Measurements from ENCODE around the gene MRPL21.

MRPL21 gene

DNA sequence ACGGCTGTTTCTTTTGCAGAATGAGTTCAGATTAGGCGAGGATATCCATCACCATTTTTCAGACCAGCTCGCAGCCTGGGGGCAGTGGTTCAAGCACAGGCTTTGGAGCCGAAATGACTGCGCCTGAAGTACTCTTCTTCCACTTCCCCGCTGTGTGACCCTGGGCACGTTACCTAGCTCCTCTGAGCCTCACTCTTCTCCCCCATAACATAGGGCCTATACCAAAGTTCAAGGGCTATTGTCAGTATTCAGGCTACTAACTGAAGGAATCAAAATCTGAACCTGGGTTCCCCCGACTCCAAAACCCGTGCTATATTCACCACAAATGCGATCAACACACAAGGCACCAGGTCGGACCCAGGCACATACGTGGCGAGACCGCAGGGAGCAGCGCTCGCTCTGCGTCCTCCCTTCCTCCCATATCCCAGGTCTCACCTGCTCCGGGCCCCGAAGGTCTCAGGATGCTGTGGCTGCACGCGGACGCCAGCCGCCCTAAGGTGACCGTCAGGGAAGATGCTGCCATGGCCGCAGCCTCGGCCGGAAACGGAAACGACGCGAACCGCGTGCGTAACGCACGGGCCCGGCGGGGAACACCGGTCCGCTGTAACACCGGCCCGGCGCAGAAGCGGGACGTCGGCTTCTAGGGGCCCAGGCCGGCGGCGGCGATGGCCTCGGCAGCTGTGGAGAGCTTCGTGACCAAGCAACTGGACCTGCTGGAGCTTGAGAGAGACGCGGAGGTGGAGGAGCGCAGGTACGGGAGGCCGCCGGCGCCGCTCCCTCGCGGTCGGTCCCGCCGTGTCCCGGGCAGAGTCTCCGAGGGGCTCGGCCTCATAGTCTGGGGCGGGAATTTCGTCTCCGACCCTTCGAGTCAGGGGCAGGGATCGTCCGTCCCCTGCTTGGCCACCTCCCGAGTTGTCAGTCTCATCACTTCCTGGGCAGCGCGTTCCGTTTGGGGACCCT, at the start of gene MRPL21, which contains the start of gene IGHMBP2:
TSS of gene MRPL21 (minus strand) at position 545 of the 960 bp plus-strand sequence. CDS start at position 523, 22 bp downstream.
TSS of gene IGHMBP2 (plus strand) at position 604 of the 960 bp plus-strand sequence. CDS start at position 666, 62 bp downstream.
- peak; percentile 70 to 94 for DNase-seq

- DNase-seq: no peak
Measured at GRCh38 chr11:68950762-68951161, 47.1 kb upstream of the MRPL21 start.

DNA sequence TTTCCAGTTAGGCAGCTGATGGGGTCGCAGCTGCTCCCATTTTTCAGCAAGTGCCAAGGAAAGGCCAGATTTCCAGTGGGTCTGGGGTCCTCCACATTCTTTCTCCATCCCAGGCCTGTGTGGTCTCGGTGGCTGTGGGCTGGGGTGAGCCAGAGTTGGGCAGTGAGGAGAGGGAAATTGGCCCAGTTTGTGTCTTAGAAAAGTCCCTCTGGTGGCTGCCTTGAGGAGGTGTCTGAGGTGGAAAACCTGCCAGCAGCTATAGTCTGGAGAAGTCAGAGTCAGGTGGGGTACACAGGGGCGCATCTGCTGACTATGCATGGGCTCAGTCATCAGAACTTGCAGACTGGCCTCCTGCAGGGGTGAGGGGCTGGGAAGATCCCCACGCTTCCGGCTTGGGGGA, 46.6 kb upstream of the MRPL21 start:
- peak in 1 of 2 donors; percentile 6 for DNase-seq

DNA sequence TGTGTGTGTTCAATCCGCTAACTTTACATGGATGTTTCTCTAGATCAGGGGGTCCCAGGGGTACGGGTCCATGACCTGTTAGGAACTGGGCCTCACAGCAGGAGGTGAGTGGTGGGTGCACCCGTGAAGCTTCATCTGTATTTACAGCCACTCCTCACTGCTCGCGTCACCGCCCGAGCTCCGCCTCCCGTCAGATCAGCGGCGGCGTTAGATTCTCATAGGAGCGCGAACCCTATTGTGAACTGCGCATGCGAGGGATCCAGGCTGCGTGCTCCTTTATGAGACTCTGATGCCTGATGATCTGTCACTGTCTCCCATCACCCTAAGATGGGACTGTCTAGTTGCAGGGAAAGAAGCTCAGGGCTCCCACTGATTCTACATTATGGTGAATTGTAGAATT, 45.3 kb upstream of the MRPL21 start:
- no peak for DNase-seq

DNA sequence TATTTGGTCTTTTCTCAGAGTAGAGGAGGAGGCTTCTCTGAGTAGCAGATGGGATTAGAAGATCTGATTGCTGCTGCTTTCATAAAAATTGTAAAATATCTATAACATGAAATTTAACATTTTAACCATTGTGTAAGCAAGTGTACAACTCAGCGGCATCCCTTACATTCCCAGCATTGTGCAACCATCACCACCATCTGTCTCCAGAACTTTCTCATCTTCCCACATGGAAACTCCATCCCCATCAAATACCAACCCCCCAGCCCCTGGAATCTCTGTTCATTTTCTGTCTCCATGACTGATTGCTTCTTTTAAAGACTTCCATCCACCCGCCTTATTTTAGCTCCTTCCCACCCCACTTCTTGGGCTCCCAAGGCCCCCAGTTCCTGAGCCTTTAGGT, 44.9 kb upstream of the MRPL21 start:
- no peak for DNase-seq

DNA sequence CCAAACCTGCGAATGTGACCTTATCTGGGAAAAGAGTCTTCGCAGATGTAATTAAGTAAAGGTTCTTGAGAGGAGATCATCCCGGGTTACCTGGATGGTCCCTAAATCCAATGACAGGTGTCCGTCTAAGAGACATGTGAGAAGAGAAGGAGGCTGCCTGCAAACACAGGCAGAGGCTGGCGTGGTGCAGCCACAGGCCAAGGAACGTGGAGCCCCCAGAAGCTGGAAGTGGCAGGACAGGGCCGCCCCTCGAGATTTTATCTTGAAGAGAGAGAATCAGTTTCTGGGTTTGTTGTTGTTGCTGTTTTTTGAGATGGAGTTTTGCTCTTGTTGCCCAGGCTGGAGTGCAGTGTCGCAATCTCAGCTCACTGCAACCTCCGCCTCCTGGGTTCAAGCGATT, 43.5 kb upstream of the MRPL21 start:
- no peak for DNase-seq

DNA sequence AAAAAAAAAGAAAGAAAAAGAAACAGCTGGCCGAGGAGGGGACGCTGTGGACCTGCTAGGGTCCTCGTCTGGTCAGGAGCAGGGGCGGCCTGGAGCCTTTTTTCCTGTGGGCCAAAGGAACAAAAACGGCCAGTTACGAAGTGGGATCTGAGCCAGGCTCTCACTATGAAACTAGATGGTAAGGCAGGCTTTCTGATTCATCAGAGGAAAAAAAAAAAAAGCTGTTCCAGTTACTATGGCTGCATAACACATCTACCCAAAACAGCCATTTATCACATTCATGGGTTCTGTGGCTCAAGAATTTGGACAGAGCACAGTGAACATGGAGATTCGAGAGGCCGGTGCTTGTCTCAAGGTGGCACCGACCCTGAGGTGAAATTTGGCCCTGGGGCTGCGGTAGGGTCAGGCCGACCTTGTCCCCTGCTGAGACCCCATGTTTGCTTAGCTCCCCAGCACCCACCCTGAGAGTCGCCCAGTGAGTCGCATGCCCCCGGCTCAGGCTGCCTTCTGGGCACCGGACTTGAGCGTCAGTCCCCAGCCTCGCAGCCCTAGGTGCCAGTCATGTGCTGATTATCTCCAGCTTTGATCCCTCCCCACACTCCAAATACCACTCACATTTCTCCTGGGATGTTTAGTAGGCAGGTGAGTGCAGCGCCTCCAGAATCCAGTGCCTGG, 42.9 kb upstream of the MRPL21 start:
- no peak for DNase-seq

DNA sequence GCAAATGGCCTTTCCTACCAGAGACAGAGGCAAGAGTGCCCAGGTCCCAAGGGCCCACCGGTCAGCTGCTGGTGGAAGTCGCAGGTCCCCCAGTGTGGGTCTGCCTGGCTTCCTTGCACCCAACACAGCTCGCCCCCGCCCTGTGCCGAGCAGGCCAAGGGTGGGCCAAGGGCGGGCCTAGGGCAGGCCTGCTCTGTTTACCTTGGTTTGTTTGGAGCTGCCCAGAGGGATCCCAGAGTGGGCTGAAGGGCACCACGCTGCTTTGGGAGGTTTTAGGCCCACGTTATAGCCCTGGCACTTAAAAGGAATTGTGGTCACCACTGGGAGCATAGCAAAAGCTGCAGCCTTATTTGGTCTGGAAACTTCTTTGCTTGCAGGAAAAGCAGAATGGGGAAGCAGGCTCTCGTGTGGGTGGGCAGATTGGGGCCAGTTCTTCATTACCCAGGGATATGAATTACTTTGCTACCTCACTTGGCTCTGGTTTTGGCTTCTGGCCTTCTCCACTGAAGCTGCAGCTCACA, 39.2 kb upstream of the MRPL21 start:
- peak; percentile 67 to 71 for DNase-seq

DNA sequence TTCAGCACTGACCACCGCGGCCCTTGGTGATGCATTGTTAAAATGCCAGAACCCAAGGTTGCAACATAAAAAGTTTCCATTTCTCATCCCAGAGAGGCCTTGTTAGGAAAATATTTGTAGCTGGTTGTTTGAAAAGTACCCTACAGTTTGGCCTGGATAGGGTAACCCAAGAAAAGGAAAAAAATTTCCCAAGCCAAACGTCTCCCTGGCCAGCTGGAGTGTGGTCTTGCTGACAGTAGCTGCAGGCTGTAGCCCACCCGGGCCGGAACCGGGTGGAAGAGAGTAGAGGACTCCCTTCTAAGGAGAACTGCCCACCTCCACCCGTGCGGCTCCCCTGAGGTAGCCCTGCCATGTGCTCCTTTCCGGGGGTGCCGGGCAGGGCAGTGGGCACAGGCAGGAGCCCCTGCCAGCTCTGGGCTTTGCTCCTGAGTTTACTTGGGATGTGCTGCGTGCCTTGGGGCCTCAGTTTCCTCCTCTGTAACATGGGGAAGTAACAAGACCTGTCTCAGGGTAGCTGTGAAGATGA, 38.5 kb upstream of the MRPL21 start:
- no peak for DNase-seq

DNA sequence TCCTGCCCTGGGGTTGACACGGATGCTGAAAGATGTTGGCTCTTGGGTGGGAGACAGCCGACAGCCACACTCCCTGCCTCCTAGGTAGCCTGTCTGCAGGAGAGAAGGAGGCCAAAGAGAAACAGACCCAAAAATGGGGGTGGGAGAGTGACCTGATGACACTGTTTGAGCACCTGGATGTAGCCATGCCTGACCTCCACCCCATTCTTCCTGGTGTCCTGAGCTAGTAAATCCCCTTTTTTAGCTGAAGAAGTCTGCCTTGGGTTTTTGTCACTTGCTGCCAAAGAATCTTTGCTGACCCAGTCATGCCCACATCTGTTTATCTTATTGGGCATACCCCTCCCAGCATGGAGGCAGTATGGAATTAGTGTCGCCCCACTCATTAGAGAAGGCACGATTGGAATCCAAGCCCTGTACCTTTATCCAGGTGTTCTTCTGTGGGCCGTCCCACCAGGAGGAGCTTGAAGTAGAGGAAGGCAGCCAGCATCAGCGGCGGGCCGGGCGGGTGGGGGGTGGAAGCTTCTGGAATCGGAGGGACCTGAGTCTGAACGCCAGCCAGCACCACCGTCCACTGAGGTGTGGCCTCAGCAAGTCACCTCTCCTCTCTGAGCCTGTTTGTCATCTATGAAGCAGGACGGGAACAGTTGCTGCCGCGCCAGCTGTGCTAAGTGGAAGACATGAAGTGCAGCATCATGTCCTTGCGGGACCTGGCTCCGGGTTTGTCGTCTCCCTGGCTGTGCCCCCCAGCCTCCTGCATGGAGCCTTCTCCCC, 37.9 kb upstream of the MRPL21 start:
- no peak for DNase-seq

DNA sequence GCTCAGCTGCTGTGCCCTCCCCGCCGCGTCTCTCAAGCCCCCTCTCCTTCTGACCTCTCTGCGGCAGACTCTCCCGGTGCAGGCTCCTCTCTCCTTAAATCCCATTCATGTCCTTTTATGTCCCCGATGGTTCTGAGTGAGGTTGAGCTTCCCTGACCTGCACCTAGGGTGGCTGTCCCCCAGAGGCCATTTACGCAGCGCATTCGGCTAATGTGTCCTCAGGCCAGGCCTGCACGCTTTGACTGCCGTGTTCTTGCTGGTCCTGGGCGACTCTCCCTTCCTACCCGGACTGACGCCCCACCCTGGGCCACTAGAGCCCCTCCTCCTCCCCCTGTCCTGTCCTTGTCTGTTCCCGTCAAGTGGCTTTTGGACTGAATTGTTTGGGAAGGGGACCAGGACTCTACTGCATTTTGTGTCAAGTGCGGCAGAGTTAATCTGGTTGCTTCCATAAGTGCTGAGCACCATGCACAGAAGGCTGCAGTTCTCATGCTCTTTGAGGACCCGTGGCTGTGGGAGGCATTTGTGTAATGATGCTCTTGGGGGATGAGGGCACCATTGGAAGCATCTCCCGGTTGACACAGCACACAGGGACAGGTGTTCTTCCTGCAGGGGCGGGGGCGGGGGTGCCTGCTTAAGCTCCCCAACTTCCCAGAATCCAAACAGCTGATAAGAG, 37.2 kb upstream of the MRPL21 start:
- no peak for DNase-seq

- DNase-seq: peak in 1 of 2 donors; percentile 8
Measured at GRCh38 chr11:68939583-68940555, 36.2 kb upstream of the MRPL21 start.

DNA sequence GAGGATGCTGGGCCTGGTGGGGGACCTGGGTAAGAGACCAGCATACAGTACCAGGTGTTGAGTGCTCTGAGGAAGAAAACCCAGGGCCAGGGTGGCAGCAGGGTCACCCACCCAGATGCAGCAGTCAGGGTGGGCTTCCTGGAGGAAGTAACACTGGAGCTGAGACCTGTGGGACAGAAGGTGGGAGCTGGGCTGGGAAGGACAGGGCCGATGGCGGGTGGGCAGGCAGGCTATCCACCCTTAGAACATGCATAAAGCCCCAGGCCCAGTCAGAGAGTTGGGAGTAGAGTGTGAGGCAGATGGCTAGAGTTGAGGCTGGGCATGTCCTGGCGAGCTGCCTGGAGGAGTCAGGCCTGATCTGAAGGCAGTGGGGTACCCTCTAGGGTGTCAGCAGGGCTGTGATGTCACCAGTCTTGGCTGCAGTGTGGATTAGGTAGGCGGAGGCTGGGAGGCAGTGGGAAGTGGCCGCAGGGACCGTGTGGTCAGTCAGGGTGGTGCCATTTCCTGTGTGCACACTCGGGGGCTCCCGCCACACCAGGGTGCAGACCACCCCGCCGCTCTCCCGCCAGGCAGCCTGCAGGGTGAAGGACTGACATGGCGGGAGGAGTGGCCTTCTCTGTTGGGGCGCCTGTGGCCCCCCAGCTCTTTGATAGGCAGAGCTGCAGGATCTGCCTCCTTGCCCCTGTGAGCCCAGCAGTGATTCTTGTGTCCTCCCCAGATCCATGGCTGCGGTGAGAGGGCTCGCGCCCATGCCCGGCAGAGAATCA, 35.4 kb upstream of the MRPL21 start:
- DNase-seq: peak in 1 of 2 donors; percentile 16

GRCh38 chr11:68938088-68938487, 34.5 kb upstream of the MRPL21 start:
- DNase-seq: no peak

DNA sequence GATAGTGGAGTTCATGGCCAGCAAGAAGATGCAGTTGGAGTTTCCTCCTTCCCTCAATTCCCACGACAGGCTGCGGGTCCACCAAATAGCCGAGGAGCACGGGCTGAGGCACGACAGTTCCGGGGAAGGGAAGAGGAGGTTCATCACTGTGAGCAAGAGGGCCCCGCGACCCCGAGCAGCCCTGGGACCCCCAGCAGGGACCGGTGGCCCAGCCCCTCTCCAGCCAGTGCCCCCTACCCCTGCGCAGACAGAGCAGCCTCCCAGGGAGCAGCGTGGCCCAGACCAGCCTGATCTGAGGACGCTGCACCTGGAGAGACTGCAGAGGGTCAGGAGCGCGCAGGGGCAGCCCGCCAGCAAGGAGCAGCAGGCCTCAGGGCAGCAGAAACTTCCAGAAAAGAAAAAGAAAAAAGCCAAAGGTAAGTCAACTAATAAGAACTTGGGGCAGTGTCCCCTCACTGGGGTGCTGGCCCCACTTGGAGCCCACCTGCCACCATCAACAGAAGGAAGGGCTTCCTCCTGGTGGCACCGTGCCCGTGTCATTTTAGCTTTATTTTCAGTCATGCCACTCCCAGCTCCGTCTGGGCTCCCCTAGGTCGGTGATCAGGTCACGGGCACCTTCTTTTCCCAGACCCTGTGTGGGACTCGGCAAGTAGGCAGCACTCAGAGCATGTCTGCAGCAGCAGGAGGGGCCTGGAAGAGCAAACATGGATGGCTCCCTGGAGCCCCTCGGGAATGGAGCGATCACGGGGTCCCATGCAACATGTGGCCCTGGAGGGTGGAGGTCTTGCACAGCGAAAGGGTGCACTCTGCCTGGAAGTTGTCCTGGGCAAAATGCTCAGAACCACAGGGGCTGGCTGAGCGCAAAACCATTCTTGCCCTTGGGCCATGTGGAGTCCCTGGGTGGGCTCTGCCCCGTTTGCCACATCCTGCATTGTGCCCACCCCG, 33.3 kb upstream of the MRPL21 start:
- no peak for DNase-seq

DNA sequence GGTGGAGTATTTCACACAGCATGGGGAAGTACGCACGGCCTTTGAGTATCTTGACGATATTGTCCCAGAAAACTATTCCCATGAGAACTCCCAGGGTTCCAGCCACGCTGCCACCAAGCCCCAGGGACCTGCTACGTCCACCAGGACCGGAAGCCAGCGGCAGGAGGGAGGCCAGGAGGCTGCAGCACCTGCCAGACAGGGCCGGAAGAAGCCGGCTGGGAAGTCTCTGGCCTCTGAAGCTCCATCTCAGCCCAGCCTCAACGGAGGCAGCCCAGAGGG, 32.7 kb upstream of the MRPL21 start:
- no peak for DNase-seq

GRCh38 chr11:68935516-68936357, 32.1 kb upstream of the MRPL21 start:
- DNase-seq: no peak

DNA sequence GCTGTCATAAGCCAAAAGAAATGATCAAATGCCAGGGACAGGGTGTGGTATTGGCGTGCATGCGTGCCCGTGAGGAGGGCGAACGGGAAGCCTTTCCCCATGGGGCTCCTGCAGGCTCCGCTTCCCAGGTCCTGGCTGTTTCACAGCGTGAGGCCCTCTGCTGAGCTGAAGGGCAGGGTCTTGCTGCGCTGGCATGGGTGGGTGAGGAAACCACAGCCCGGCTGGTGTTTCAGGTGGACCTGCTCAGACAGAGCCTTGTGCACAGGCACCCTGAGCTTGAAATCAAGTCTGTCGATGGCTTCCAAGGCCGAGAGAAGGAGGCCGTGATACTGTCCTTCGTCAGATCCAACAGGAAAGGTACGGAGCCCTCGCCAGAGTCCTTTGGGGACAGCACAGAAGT, 31.4 kb upstream of the MRPL21 start:
- DNase-seq: no peak
